HepG2 (cell line): Measurements from ENCODE around the gene MSMO1. TPM values are rescaled to one million over a fixed set of nuclear protein-coding genes. Genes with fewer than 3 reads are reported as not detected.

ENCODE experiments used
- CBX2 ChIP-seq, 2 experiments: fragments of 200-600 bp in 1 of 2; sonication (generic); formaldehyde crosslinking in 1 of 2; IDR thresholded peaks; 2 replicates each; pipeline versions ENCODE4 v1.7.0 to v1.8.1; 2018 to 2022; ENCODE audit warnings: low read depth in 2 of 2, low read length in 1 of 2, mild to moderate bottlenecking in 1 of 2, missing genetic modification reagents in 1 of 2
- CCDC6 ChIP-seq: sonication (generic); formaldehyde crosslinking; IDR thresholded peaks from 2 replicates; pipeline ENCODE4 v1.8.1; 2022; ENCODE audit warnings: mild to moderate bottlenecking, missing genetic modification reagents, moderate library complexity
- CEBPZ ChIP-seq: IDR thresholded peaks from 2 replicates; pipeline ENCODE4 v1.6.1; 2012; ENCODE audit warnings: low read length, improper control_type of control experiment
- CTCF ChIP-seq: sonication (generic); formaldehyde crosslinking; IDR thresholded peaks from 2 replicates; pipeline ENCODE4 v1.5.0; 2020; ENCODE audit warnings: mild to moderate bottlenecking, missing genetic modification reagents, moderate library complexity
- FOXJ3 ChIP-seq: sonication (generic); formaldehyde crosslinking; IDR thresholded peaks from 2 replicates; pipeline ENCODE4 v1.4.0; 2020; ENCODE audit warnings: missing genetic modification reagents, mild to moderate bottlenecking, borderline replicate concordance
- GTF2F1 ChIP-seq: fragments of 150-350 bp; IDR thresholded peaks from 2 replicates; pipeline ENCODE4 v1.6.1; 2014; ENCODE audit warnings: low read length
- HMGXB3 ChIP-seq: sonication (generic); formaldehyde crosslinking; IDR thresholded peaks from 2 replicates; pipeline ENCODE4 v1.4.0; 2020; ENCODE audit warnings: missing genetic modification reagents, borderline replicate concordance
- HNRNPUL1 ChIP-seq: fragments of 200-400 bp; formaldehyde crosslinking; IDR thresholded peaks from 2 replicates; pipeline ENCODE4 v1.6.1; 2017; ENCODE audit warnings: low read depth, mild to moderate bottlenecking, low read length, moderate library complexity
- MAX ChIP-seq: IDR thresholded peaks from 2 replicates; pipeline ENCODE4 v1.6.1; 2012; ENCODE audit warnings: inconsistent platforms
- NFE2 ChIP-seq: sonication (generic); formaldehyde crosslinking; IDR thresholded peaks from 2 replicates; pipeline ENCODE4 v1.4.0; 2020; ENCODE audit warnings: missing genetic modification reagents
- PAX8 ChIP-seq: sonication (generic); formaldehyde crosslinking; IDR thresholded peaks from 2 replicates; pipeline ENCODE4 v1.8.0; 2022; ENCODE audit warnings: mild to moderate bottlenecking, missing genetic modification reagents, borderline replicate concordance
- RFX5 ChIP-seq: IDR thresholded peaks from 2 replicates; pipeline ENCODE4 v1.6.1; 2011; ENCODE audit warnings: low read depth, low read length, improper control_type of control experiment
- WIZ ChIP-seq: sonication (generic); formaldehyde crosslinking; IDR thresholded peaks from 2 replicates; pipeline ENCODE4 v1.5.1; 2020; ENCODE audit warnings: mild to moderate bottlenecking, missing genetic modification reagents
- YEATS2 ChIP-seq: sonication (generic); formaldehyde crosslinking; IDR thresholded peaks from 2 replicates; pipeline ENCODE4 v1.4.0; 2020; ENCODE audit warnings: missing genetic modification reagents, borderline replicate concordance
- ZNF292 ChIP-seq: sonication (generic); formaldehyde crosslinking; IDR thresholded peaks from 2 replicates; pipeline ENCODE4 v1.8.1; 2022; ENCODE audit warnings: mild to moderate bottlenecking, low read depth, missing genetic modification reagents, borderline replicate concordance
- ZNF446 ChIP-seq: sonication (generic); formaldehyde crosslinking; IDR thresholded peaks from 2 replicates; pipeline ENCODE4 v1.5.0; 2020; ENCODE audit warnings: mild to moderate bottlenecking, missing genetic modification reagents
- ZNF572 ChIP-seq: sonication (generic); formaldehyde crosslinking; IDR thresholded peaks from 2 replicates; pipeline ENCODE4 v1.5.1; 2020; ENCODE audit warnings: mild to moderate bottlenecking, missing genetic modification reagents
- polyA plus RNA-seq, 8 experiments: library from polyadenylated mRNA; depleted of rRNA in 3 of 8; stranded (reverse) in 7 of 8; unstranded in 1 of 8; fragments of >200 nt; fragmentation: Illumina TruSeq in 4 of 8; extraction: Trizol in 4 of 8; gene quantifications; 2 replicates each; pipeline versions ENCODE4 v1.2.1 to v1.2.3, GENCODE V29; 2011 to 2016; ENCODE audit warnings: low read depth in 4 of 8, missing spikeins in 1 of 8, mixed read lengths in 1 of 8; ENCODE audit not compliant: insufficient read depth in 1 of 8
- total RNA-seq, 5 experiments: library from RNA; depleted of rRNA; stranded (reverse); fragments of >200 nt; fragmentation: Illumina TruSeq; extraction: Trizol; gene quantifications; 2 replicates each; pipeline ENCODE4 v1.2.3, GENCODE V29; 2016; ENCODE audit warnings: low read depth in 1 of 5

Gene MSMO1
- total and polyA plus RNA-seq, 2 of the 13 experiments (the other 11 are each of a cell fraction or from before 2014, with no cell fraction given): 98.1 to 216 TPM

- peak; percentile 23; the same call in 1 of the 2 replicates for TF ChIP-seq CEBPZ
- TF ChIP-seq GTF2F1: no peak
- no peak for TF ChIP-seq HNRNPUL1
- TF ChIP-seq ZNF446: 0 out of 2 replicates have a peak, but pooled peaks have one; percentile 76
- no peak for TF ChIP-seq NFE2 (CRISPR knock-in tag)
- TF ChIP-seq CCDC6 (CRISPR knock-in tag): peak; percentile 24
- TF ChIP-seq FOXJ3 (CRISPR knock-in tag): 0 out of 2 replicates have a peak, but pooled peaks have one; percentile 17
- TF ChIP-seq HMGXB3 (CRISPR knock-in tag): no peak
- no peak; the same call in 1 of the 2 replicates for TF ChIP-seq WIZ (CRISPR knock-in tag)
- TF ChIP-seq PAX8 (CRISPR knock-in tag): 0 out of 2 replicates have a peak, but pooled peaks have one; percentile 82
- peak; percentile 76 for TF ChIP-seq RFX5
- peak; percentile 74; the same call in 1 of the 2 replicates for TF ChIP-seq YEATS2 (CRISPR knock-in tag)
- peak; percentile 61 for TF ChIP-seq MAX
- no peak for TF ChIP-seq CTCF (CRISPR knock-in tag)
- TF ChIP-seq CBX2 (IDR thresholded peaks at IDR 0.05; ENCODE audit: low read depth, low read length): no peak
- no peak for TF ChIP-seq CBX2 (CRISPR knock-in tag; IDR thresholded peaks at IDR 0.05; ENCODE audit: low read depth)
- TF ChIP-seq ZNF572: no peak
- peak; percentile 78; the same call in 1 of the 2 replicates for TF ChIP-seq ZNF292 (CRISPR knock-in tag)
Observed at GRCh38 chr4:165327211-165328100, at the start of gene MSMO1 (continued).
